GM23338 (cell line): ENCODE measurements around the gene SLC35F4.

Experiments
- CREB1 ChIP-seq: fragments of 250-450 bp; sonication (Bioruptor Pico); IDR thresholded peaks from 2 replicates; pipeline ENCODE4 v1.5.0; 2020; ENCODE audit warnings: low read depth, mild to moderate bottlenecking, moderate library complexity
- CTCF ChIP-seq, 2 experiments: fragments of 200-600 bp in 1 of 2; sonication (generic) in 1 of 2; conservative IDR thresholded peaks; 2 replicates each; pipeline versions ENCODE4 v1.5.1 to v1.6.1; 2016 to 2017; ENCODE audit warnings: antibody characterized with exemption in 2 of 2, low read depth in 2 of 2, mild to moderate bottlenecking in 2 of 2, moderate library complexity in 1 of 2
- EZH2 ChIP-seq: fragments of 200-600 bp; sonication (generic); IDR thresholded peaks from one replicate; pipeline ENCODE4 v1.8.0; 2017; ENCODE audit warnings: antibody characterized with exemption, mild to moderate bottlenecking, low read depth; ENCODE audit not compliant: unreplicated experiment
- EZH2phosphoT487 ChIP-seq: fragments of 200-600 bp; sonication (generic); IDR thresholded peaks from one replicate; pipeline ENCODE4 v1.8.1; 2018; ENCODE audit warnings: antibody characterized with exemption; ENCODE audit not compliant: unreplicated experiment
- JUNB ChIP-seq: IDR thresholded peaks from one replicate; pipeline ENCODE4 v1.6.1; 2016; ENCODE audit warnings: antibody characterized with exemption; ENCODE audit not compliant: unreplicated experiment
- NANOG ChIP-seq: IDR thresholded peaks from 2 replicates; pipeline ENCODE4 v1.6.1; 2016; ENCODE audit warnings: antibody characterized with exemption, borderline replicate concordance
- POLR2AphosphoS5 ChIP-seq: IDR thresholded peaks from 2 replicates; pipeline ENCODE4 v1.6.1; 2016; ENCODE audit warnings: antibody characterized with exemption, low read depth
- REST ChIP-seq: IDR thresholded peaks from one replicate; pipeline ENCODE4 v1.6.1; 2018; ENCODE audit warnings: antibody characterized with exemption; ENCODE audit not compliant: unreplicated experiment
- ZNF114 ChIP-seq: fragments of 250-450 bp; sonication (Bioruptor Pico); IDR thresholded peaks from 2 replicates; pipeline ENCODE4 v1.5.0; 2020; ENCODE audit warnings: mild to moderate bottlenecking, moderate library complexity
- ZNF331 ChIP-seq: fragments of 250-450 bp; sonication (Bioruptor Pico); IDR thresholded peaks from 2 replicates; pipeline ENCODE4 v1.5.0; 2020; ENCODE audit warnings: low read depth, mild to moderate bottlenecking, moderate library complexity

GRCh38 chr14:57834001-57834598 lies 31.8 kb downstream of the SLC35F4 start:
- TF ChIP-seq POLR2AphosphoS5 (no peak), NANOG (no peak), CTCF (conservative IDR thresholded peaks at IDR 0.05; ENCODE audit: low read depth in 2 of 2) (no peak), REST (no peak), EZH2 (no peak), ZNF114 (CRISPR knock-in tag) (no peak), EZH2phosphoT487 (no peak), CREB1 (no peak), ZNF331 (CRISPR knock-in tag) (no peak), JUNB (no peak)
